Small intestine (tissue), 7 donors: Measurements from ENCODE around the gene PPP1R14C. TPM values are rescaled to one million over a fixed set of nuclear protein-coding genes. Genes with fewer than 3 reads are reported as not detected.

Source experiments
- DNase-seq, 2 donors: peaks; one replicate each; pipeline versions ENCODE4 v3.0.0 to v3.0.0-alpha.2; 2013
- FAIRE-seq: peaks from 2 replicates; lab custom pipeline; 2012; peaks lifted over from hg19 to GRCh38; lab: Jason Lieb, UNC
- H3K27ac ChIP-seq, 3 donors: one replicate each; pipeline ENCODE4 v1.5.1; 2013; ENCODE audit warnings: low read length in 2 of 3, mild to moderate bottlenecking in 2 of 3, control low read depth in 1 of 3, inconsistent platforms in 1 of 3, low read depth in 1 of 3, moderate library complexity in 1 of 3
- H3K27me3 ChIP-seq, 3 donors: one replicate each; pipeline ENCODE4 v1.6.1; 2013; ENCODE audit warnings: low read length in 3 of 3, inconsistent platforms in 1 of 3; ENCODE audit not compliant: control insufficient read depth in 3 of 3, insufficient read depth in 3 of 3
- H3K36me3 ChIP-seq, 3 donors: one replicate each; pipeline ENCODE4 v1.6.1; 2013; ENCODE audit warnings: low read length in 3 of 3, inconsistent platforms in 1 of 3, low read depth in 1 of 3, mild to moderate bottlenecking in 1 of 3, moderate library complexity in 1 of 3; ENCODE audit not compliant: control insufficient read depth in 3 of 3, insufficient read depth in 2 of 3
- H3K4me1 ChIP-seq, 3 donors: one replicate each; pipeline ENCODE4 v1.6.1; 2013; ENCODE audit warnings: low read length in 2 of 3, inconsistent platforms in 1 of 3, low read depth in 1 of 3, mild to moderate bottlenecking in 1 of 3, moderate library complexity in 1 of 3; ENCODE audit not compliant: control insufficient read depth in 3 of 3, insufficient read depth in 2 of 3
- H3K4me3 ChIP-seq, 3 donors: one replicate each; pipeline ENCODE4 v1.5.1; 2013; ENCODE audit warnings: low read length in 3 of 3, control low read depth in 1 of 3, inconsistent platforms in 1 of 3, low read depth in 1 of 3, mild to moderate bottlenecking in 1 of 3, moderate library complexity in 1 of 3
- H3K9me3 ChIP-seq, 2 donors: one replicate each; pipeline ENCODE4 v1.6.1; 2013; ENCODE audit warnings: low read depth in 1 of 2, low read length in 1 of 2; ENCODE audit not compliant: control insufficient read depth in 2 of 2, insufficient read depth in 1 of 2
- WGBS, 3 donors: extraction: QIAGEN DNeasy Blood & Tissue Kit; methylation state at CpG; one replicate each; pipeline ENCODE4 v1.1.7; 2013; 5-methylcytosine and 5-hydroxymethylcytosine counted together
- polyA plus RNA-seq, 4 donors: library from polyadenylated mRNA; stranded (reverse) in 3 of 4; unstranded in 1 of 4; fragments of 200-250 nt in 3 of 4; fragments of 120-200 nt in 1 of 4; gene quantifications; one replicate each; pipeline versions ENCODE4 v1.2.1 to v1.2.3, GENCODE V29; 2013
- donor health status: healthy with polysubstance abuse.
- donor health status: control.
- donor health status: control.
- donor health status: Bipolar disorder and iron deficiency.
- donor health status: healthy.

PPP1R14C gene
- polyA plus RNA-seq, 4 donors = 2.4 to 14.3 (median 11.5) TPM

DNA sequence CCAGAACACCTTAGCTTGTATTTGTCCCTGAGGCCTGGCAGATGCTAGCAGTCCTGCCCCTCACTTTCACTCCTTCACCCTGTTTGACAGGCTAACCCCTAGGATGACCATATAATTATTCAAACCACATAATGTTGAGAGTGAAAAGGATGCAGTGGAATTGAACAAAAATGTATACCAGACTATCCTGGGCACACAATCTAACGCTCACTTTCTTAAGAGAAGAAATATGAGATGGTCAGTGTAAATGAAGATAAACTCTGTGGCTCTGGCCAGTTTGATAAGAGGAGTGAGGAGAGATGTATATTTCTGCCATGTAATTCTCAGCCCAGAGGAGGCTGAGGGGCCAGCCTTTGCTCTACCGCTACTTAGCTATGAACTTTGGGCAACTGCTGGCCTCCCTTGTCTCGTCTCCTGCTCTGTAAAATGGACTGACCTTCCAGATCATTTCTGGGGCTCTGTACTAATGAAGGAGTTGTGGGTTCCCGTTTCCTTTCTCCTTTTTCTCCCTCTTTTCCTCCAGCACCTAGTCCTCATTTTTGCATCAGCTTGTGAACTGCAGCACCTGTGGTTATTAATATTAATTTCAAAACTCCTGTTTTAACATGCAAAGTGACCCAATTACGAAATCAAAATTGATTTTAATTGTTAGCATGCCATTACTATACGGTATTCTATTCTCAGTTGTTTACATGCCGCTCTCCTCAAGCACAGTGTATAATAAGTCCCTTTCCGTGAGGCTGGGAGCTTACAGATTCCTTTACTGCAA, 133.5 kb downstream of the PPP1R14C start:
- Histone ChIP-seq H3K4me1 (no peaks in the 10 kb centered on the region), H3K4me3 (no peak overlapping the region), H3K36me3 (no peaks in the 10 kb centered on the region), H3K27me3 (peaks cover 0 to 3% (median 0%) of the 10 kb centered on the region in 3 donors), H3K27ac (no peak overlapping the region), H3K9me3 (no peaks in the 10 kb centered on the region)
- DNase-seq (no peak), FAIRE-seq (no peak)
- whole genome bisulfite sequencing, 3 donors = 68 to 77% (median 74%) methylated on average over 8 of the region's 8 CpGs

DNA sequence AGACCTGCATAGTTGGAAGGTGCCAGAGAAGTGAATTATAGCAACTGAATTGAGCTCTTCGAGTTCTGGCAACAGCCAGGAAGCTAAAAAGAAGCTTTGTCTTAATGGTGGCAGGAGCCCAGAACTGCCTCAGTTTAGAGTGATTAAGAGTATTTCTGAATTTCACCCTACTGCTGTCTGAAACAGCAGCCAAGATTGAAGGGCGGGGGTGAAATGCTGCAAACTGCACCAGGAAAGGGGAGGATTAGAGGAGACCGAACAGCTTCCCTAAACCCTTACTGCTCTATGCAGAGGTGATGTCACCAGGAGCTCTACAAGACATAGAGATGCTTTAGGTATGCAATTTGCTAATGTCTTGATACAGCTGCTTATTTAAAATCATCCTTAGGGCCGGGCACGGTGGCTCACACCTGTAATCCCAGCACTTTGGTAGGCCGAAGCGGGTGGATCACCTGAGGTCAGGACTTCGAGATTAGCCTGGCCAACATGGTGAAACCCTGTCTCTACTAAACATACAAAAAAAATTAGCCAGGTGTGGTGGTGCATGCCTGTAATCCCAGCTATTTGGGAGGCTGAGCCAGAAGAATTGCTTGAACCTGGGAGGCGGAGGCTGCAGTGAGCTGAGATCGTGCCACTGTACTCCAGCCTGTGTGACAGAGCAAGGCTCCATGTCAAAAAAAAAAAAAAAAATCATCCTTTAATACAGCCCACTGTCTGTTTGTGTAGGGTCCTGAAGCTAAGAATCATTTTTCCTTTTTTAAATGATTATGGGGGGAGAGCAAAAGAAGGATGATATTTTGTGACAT, 134.3 kb downstream of the PPP1R14C start:
- H3K4me3 ChIP-seq = no peak overlapping the region
- FAIRE-seq = no peak
- no peaks in the 10 kb centered on the region for H3K4me1 ChIP-seq
- DNase-seq = no peak
- no peaks in the 10 kb centered on the region for H3K36me3 ChIP-seq
- no peaks in the 10 kb centered on the region for H3K9me3 ChIP-seq
- H3K27me3 ChIP-seq = peaks cover 0 to 3% (median 0%) of the 10 kb centered on the region in 3 donors
- no peak overlapping the region for H3K27ac ChIP-seq
- 78 to 85% (median 81%) methylated on average over 10 of the region's 10 CpGs for WGBS, 3 donors

DNA sequence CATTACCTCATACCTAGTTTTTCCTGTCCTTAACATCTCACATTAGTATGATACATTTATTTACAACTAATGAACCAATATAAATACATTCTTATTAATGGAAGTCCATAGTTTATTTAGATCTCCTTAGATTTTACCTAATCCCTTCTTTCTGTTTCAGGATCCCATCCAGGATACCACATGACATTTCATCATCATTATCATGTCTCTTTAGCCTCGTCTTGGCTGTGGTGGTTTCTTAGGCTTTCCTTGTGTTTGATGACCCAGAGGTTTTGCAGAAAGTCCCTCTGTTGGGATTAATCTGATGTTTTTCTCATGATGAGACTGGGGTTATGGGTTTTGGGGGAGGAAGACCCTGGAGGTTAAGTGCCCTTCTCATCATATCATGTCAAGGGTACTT, 136.7 kb downstream of the PPP1R14C start:
- Histone ChIP-seq H3K4me3 (no peak overlapping the region), H3K9me3 (no peaks in the 10 kb centered on the region), H3K27me3 (peaks cover 0 to 3% (median 0%) of the 10 kb centered on the region in 3 donors), H3K27ac (no peak overlapping the region), H3K4me1 (no peaks in the 10 kb centered on the region), H3K36me3 (no peaks in the 10 kb centered on the region)
- no peak for DNase-seq
- whole genome bisulfite sequencing, 3 donors = 70 to 80% (median 76%) methylated on average over 1 of the region's 1 CpG
- FAIRE-seq = no peak

DNA sequence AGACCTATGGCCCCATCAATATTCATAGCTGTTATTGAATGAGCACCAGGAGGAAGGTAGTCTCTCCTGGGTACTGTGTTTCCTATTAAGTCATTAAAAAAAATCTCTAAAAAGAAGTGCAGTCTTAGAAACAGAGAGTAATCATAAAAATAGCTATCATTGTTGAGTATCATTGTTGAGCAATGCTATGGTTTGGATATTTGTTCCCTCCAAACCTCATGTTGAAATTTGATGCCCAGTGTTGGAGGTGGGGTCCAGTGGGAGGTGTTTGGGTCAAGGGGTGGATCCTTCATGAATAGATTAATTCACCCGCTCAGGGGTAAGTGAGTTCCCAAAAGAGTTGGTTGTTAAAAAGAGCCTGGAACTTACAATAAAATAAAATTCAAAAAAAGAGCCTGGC, 137.9 kb downstream of the PPP1R14C start:
- H3K36me3 ChIP-seq = no peaks in the 10 kb centered on the region
- no peak overlapping the region for H3K27ac ChIP-seq
- WGBS, 3 donors = 93 to 100% (median 96%) methylated on average over 1 of the region's 1 CpG
- H3K4me1 ChIP-seq = no peaks in the 10 kb centered on the region
- H3K9me3 ChIP-seq = no peaks in the 10 kb centered on the region
- H3K27me3 ChIP-seq = peaks cover 0 to 3% (median 3%) of the 10 kb centered on the region in 3 donors
- FAIRE-seq = no peak
- no peak for DNase-seq
- H3K4me3 ChIP-seq = no peak overlapping the region

DNA sequence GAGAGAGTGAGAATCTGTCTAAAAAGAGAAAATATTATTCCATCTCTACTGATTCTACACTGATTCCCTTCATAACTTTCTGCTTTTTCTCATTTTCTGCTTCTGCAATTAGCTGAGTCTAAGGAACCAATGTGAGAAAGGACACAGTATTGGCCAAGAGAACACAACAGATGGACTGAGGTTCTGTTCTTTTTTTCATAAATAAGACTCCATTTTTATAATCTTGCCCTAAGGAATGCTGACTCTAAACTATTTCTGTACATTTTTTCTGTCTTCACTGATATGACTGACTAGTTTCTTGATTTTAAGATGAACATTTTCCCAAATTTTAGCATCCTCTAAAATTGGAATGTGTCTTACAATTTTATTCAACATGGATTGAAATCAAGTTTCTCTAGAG, 138.9 kb downstream of the PPP1R14C start:
- Histone ChIP-seq H3K9me3 (no peaks in the 10 kb centered on the region), H3K27me3 (peaks cover 0 to 3% (median 3%) of the 10 kb centered on the region in 3 donors), H3K27ac (no peak overlapping the region), H3K36me3 (no peaks in the 10 kb centered on the region), H3K4me3 (no peak overlapping the region), H3K4me1 (no peaks in the 10 kb centered on the region)
- no peak for DNase-seq
- FAIRE-seq = no peak

DNA sequence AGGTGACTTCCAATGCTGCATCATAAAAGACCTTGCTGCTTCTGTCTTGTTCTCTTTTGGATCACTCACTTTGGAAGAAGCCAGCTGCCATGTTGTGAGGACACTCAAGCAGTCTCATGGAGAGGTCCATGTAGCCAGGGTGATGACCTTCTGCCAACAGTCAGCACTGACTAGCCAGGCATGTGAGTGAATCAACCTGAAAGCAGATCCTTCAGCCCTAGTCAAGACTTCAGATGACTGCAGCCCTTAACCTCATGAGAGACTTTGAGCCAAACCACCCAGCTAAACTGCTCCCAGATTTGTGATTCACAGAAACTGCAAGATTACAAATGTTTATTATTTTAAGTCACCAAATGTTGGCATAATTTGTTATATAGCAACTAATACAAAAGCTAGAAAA, 140.0 kb downstream of the PPP1R14C start:
- no peak for FAIRE-seq
- peaks cover 0 to 5% (median 3%) of the 10 kb centered on the region in 3 donors for H3K27me3 ChIP-seq
- no peak overlapping the region for H3K4me3 ChIP-seq
- no peaks in the 10 kb centered on the region for H3K36me3 ChIP-seq
- no peak for DNase-seq
- no peaks in the 10 kb centered on the region for H3K4me1 ChIP-seq
- H3K9me3 ChIP-seq = no peaks in the 10 kb centered on the region
- H3K27ac ChIP-seq = no peak overlapping the region

DNA sequence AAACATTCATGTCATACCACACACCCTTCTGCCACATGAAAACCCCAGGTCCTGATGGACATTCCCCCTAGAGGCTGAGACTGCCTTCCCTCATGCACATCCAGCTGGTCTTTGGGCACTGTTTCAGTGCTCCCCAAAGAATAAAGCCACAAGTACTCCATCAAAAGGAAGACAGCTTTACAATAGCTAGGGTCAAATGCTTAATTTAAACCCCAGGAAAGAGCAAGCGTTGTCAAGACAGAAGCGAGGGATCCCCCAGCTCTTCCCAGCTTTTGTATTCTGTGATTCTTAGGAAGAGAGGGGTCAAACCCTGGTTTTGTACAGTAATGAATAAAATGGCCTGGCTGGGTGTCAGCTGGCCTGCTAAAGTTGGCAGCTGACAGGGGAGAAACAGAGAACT, 143.6 kb downstream of the PPP1R14C start:
- Histone ChIP-seq H3K9me3 (peaks cover 0 to 2% of the 10 kb centered on the region in 2 donors), H3K36me3 (no peaks in the 10 kb centered on the region), H3K4me1 (no peaks in the 10 kb centered on the region), H3K27me3 (peaks cover 0 to 6% (median 3%) of the 10 kb centered on the region in 3 donors), H3K27ac (no peak overlapping the region), H3K4me3 (no peak overlapping the region)
- DNase-seq (no peak), FAIRE-seq (no peak)
- WGBS, 3 donors = 84 to 100% (median 93%) methylated on average over 2 of the region's 2 CpGs

DNA sequence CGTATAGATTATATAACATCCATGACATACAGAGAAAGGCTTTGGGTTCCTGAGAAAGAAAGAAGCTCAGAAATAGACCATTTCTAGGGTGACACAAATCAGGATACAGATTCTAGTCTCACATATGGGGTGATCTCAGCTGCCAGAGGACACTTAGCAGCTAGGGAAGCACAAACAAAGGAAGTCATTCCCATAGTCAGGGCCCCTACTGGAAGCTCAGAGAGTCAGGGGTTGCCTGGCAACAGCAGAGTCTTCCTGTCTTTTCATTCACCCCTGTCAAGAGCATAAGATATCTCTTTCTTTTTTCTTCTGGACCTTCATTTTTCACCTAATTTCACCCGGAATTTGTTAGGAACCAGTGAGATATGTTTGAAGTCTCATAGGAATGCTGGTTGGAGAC, 144.1 kb downstream of the PPP1R14C start:
- DNase-seq (no peak), FAIRE-seq (no peak)
- Histone ChIP-seq H3K36me3 (no peaks in the 10 kb centered on the region), H3K9me3 (peaks cover 0 to 2% of the 10 kb centered on the region in 2 donors), H3K27me3 (peaks cover 0 to 6% (median 3%) of the 10 kb centered on the region in 3 donors), H3K27ac (no peak overlapping the region), H3K4me1 (no peaks in the 10 kb centered on the region), H3K4me3 (no peak overlapping the region)
- WGBS, 3 donors = 85 to 88% (median 88%) methylated on average over 2 of the region's 2 CpGs
